AG04449 (cell line): ENCODE measurements around the gene MEIS1.
A peak's percentile ranks its signal among the peaks of the same experiment; 100 is the strongest.

Experiments used
- CTCF ChIA-PET: fragments of 350-600 bp; formaldehyde crosslinking; extraction: SDS; loops from one replicate; lab custom pipeline; 2021; ENCODE audit warnings: antibody characterized with exemption; lab: Yijun Ruan, JAX
- POLR2A ChIA-PET: fragments of 400-600, 350-600 bp; formaldehyde crosslinking; extraction: SDS; loops from one replicate; lab custom pipeline; 2020; ENCODE audit warnings: antibody characterized with exemption, inconsistent platforms; lab: Yijun Ruan, JAX
- DNase-seq: peaks from one replicate; pipeline ENCODE4 v3.0.0-alpha.2; 2010; ENCODE audit warnings: low read depth, low spot score
- H3K4me3 ChIP-seq: 2 replicates; pipeline ENCODE4 v1.5.1; 2011; ENCODE audit warnings: low read depth, mild to moderate bottlenecking, control low read depth, low read length
- CTCF ChIP-seq: IDR thresholded peaks from one replicate; pipeline ENCODE4 v1.5.1; 2011; ENCODE audit warnings: mild to moderate bottlenecking, moderate library complexity, low read length, control low read depth, inconsistent platforms; ENCODE audit not compliant: insufficient read depth; ENCODE audit errors: missing control alignments

The MEIS1 gene

GRCh38 chr2:66536997-66537396, 102.1 kb downstream of the MEIS1 start:
- ChIA-PET CTCF (interaction anchor here (0.8 kb wide), 1 partner anchor 28 kb away, joined by 3 read pairs; no protein-coding TSS in a partner anchor), POLR2A (no interaction called here)
- no peak for DNase-seq
- H3K4me3 ChIP-seq, result no peak overlapping the region
- no peak for TF ChIP-seq CTCF

- H3K4me3 ChIP-seq, result no peak overlapping the region
- DNase-seq, result no peak
- POLR2A ChIA-PET, result no interaction called here
- no peak for TF ChIP-seq CTCF
- CTCF ChIA-PET, result interaction anchor here (0.9 kb wide), 1 partner anchor 677 kb away, joined by 4 read pairs; no protein-coding TSS in a partner anchor
These were observed 103.4 kb downstream of the MEIS1 start for GRCh38 chr2:66538291-66538690.

GRCh38 chr2:66539452-66539851, 104.5 kb downstream of the MEIS1 start:
- DNase-seq, result peak; percentile 24
- ChIA-PET CTCF (no interaction called here), POLR2A (no interaction called here)
- H3K4me3 ChIP-seq, result no peak overlapping the region
- no peak for TF ChIP-seq CTCF

- no peak for DNase-seq
- CTCF ChIA-PET, result no interaction called here
- no peak overlapping the region for H3K4me3 ChIP-seq
- POLR2A ChIA-PET, result no interaction called here
- TF ChIP-seq CTCF, result no peak
These were observed 106.7 kb downstream of the MEIS1 start for GRCh38 chr2:66541646-66542045.

- no peak for DNase-seq
- CTCF ChIA-PET, result no interaction called here
- TF ChIP-seq CTCF, result no peak
- no peak overlapping the region for H3K4me3 ChIP-seq
- POLR2A ChIA-PET, result no interaction called here
These were observed 108.4 kb downstream of the MEIS1 start for GRCh38 chr2:66543257-66543767.

- H3K4me3 ChIP-seq, result no peak overlapping the region
- ChIA-PET POLR2A (no interaction called here), CTCF (no interaction called here)
- TF ChIP-seq CTCF, result no peak
- DNase-seq, result no peak
These were observed 109.3 kb downstream of the MEIS1 start for GRCh38 chr2:66544258-66544657.
